ENCODE data around the gene ARL16. TPM values are rescaled to one million over a fixed set of nuclear protein-coding genes. Genes with fewer than 3 reads are reported as not detected.

Gene ARL16
- total RNA-seq, 1 experiment from 2014 or later: 52.7 TPM

DNA sequence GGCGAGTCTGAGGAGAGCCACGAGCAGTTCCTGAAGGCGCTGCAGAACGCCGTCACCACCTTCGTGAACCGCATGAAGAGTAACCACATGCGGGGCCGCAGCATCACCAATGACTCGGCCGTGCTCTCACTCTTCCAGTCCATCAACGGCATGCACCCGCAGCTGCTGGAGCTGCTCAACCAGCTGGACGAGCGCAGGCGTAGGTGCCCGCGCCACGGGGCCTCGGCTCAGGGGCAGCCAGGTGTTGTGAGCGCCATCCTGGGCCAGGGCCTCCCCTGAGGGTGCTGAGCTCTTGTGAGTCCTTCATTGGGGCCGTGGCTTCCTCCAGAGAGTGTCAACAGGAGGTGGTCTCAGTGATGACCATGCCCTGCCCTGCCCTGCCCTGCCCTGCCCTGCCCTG lies 12.2 kb upstream of the ARL16 start:
- H3K27me3 ChIP-seq (ENCODE audit: control insufficient read depth, insufficient read depth, low read length): no peaks in the 10 kb centered on the region
- ChIA-PET CTCF (no interaction called here), POLR2A (interaction anchor here (0.6 to 1.3 kb wide), 2 partner anchors 12 to 20 kb away, joined by 3 to 6 read pairs; partner anchors contain the start of gene ARL16)
- ATAC-seq (no peak), DNase-seq (ENCODE audit: low read depth, low spot score) (no peak)
- no peak for TF ChIP-seq POLR2AphosphoS5 (IDR thresholded peaks at IDR 0.05; ENCODE audit: low read depth, low read length)
- TF ChIP-seq, protein P1, sequence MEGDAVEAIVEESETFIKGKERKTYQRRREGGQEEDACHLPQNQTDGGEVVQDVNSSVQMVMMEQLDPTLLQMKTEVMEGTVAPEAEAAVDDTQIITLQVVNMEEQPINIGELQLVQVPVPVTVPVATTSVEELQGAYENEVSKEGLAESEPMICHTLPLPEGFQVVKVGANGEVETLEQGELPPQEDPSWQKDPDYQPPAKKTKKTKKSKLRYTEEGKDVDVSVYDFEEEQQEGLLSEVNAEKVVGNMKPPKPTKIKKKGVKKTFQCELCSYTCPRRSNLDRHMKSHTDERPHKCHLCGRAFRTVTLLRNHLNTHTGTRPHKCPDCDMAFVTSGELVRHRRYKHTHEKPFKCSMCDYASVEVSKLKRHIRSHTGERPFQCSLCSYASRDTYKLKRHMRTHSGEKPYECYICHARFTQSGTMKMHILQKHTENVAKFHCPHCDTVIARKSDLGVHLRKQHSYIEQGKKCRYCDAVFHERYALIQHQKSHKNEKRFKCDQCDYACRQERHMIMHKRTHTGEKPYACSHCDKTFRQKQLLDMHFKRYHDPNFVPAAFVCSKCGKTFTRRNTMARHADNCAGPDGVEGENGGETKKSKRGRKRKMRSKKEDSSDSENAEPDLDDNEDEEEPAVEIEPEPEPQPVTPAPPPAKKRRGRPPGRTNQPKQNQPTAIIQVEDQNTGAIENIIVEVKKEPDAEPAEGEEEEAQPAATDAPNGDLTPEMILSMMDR (IDR thresholded peaks at IDR 0.05): no peak
- TF ChIP-seq SIN3A (IDR thresholded peaks at IDR 0.05; ENCODE audit: borderline replicate concordance, insufficient read depth, low read depth, low read length): no peak
- TF ChIP-seq, protein P2, sequence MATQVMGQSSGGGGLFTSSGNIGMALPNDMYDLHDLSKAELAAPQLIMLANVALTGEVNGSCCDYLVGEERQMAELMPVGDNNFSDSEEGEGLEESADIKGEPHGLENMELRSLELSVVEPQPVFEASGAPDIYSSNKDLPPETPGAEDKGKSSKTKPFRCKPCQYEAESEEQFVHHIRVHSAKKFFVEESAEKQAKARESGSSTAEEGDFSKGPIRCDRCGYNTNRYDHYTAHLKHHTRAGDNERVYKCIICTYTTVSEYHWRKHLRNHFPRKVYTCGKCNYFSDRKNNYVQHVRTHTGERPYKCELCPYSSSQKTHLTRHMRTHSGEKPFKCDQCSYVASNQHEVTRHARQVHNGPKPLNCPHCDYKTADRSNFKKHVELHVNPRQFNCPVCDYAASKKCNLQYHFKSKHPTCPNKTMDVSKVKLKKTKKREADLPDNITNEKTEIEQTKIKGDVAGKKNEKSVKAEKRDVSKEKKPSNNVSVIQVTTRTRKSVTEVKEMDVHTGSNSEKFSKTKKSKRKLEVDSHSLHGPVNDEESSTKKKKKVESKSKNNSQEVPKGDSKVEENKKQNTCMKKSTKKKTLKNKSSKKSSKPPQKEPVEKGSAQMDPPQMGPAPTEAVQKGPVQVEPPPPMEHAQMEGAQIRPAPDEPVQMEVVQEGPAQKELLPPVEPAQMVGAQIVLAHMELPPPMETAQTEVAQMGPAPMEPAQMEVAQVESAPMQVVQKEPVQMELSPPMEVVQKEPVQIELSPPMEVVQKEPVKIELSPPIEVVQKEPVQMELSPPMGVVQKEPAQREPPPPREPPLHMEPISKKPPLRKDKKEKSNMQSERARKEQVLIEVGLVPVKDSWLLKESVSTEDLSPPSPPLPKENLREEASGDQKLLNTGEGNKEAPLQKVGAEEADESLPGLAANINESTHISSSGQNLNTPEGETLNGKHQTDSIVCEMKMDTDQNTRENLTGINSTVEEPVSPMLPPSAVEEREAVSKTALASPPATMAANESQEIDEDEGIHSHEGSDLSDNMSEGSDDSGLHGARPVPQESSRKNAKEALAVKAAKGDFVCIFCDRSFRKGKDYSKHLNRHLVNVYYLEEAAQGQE (IDR thresholded peaks at IDR 0.05; ENCODE audit: insufficient read depth in 1 of 2, low read depth in 2 of 2, low read length in 1 of 2): no peak
- no peak for TF ChIP-seq TCF7L2 (IDR thresholded peaks at IDR 0.05; ENCODE audit: low read depth, low read length)
- H3K36me3 ChIP-seq (ENCODE audit: control insufficient read depth, insufficient read depth, low read length): peaks cover 15% of the 10 kb centered on the region
- H3K27ac ChIP-seq (ENCODE audit: low read length): no peak overlapping the region
- H3K4me1 ChIP-seq (ENCODE audit: control insufficient read depth, insufficient read depth, low read length): peaks cover 2% of the 10 kb centered on the region
- in situ Hi-C loops (cut with HindIII; ENCODE audit: low pct_unique_long_range_greater_than_20kb, low sequenced_read_pairs): no loop called here
- no peaks in the 10 kb centered on the region for H3K9me3 ChIP-seq (ENCODE audit: control insufficient read depth, insufficient read depth, low read depth, low read length)
- intact Hi-C loops (cut with micrococcal nuclease; ENCODE audit: unreplicated experiment): no loop called here
- BruUV-seq (replicated peaks): no TSS peak
- H3K4me3 ChIP-seq (ENCODE audit: low read depth in 2 of 2, low read length in 2 of 2): no peak overlapping the region

DNA sequence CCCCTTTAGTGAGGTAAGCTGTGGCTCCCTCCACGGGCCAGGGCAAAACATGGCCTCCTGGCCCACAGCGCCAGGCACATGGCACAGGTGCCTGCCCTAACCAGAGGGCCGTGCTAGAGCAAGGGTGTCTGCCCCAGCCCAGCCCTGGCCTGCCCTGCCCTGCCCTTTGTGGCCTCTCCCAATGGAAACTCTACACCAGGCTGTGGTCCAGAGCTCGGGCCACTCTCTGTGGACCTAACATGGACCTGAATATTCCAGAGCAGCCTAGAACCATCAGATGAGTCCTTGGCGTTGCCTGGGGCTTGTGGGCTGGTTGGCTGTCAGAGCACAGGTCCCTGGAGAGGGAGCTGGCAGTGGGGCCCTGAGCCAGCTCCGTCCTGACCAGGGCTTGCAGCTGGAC lies 11.6 kb upstream of the ARL16 start:
- Histone ChIP-seq H3K36me3 (ENCODE audit: control insufficient read depth, insufficient read depth, low read length) (peaks cover 15% of the 10 kb centered on the region), H3K9me3 (ENCODE audit: control insufficient read depth, insufficient read depth, low read depth, low read length) (no peaks in the 10 kb centered on the region), H3K27ac (ENCODE audit: low read length) (no peak overlapping the region), H3K27me3 (ENCODE audit: control insufficient read depth, insufficient read depth, low read length) (no peaks in the 10 kb centered on the region), H3K4me3 (ENCODE audit: low read depth in 2 of 2, low read length in 2 of 2) (no peak overlapping the region), H3K4me1 (ENCODE audit: control insufficient read depth, insufficient read depth, low read length) (no peaks in the 10 kb centered on the region)
- CTCF ChIA-PET: no interaction called here
- POLR2A ChIA-PET: interaction anchor here (1.3 kb wide), 1 partner anchor 20 kb away, joined by 3 read pairs; no protein-coding TSS in a partner anchor
- BruUV-seq (replicated peaks): no TSS peak
- TF ChIP-seq, protein P1 (IDR thresholded peaks at IDR 0.05): no peak
- TF ChIP-seq SIN3A (IDR thresholded peaks at IDR 0.05; ENCODE audit: borderline replicate concordance, insufficient read depth, low read depth, low read length) (no peak), TCF7L2 (IDR thresholded peaks at IDR 0.05; ENCODE audit: low read depth, low read length) (no peak), POLR2AphosphoS5 (IDR thresholded peaks at IDR 0.05; ENCODE audit: low read depth, low read length) (no peak)
- TF ChIP-seq, protein P2 (IDR thresholded peaks at IDR 0.05; ENCODE audit: insufficient read depth in 1 of 2, low read depth in 2 of 2, low read length in 1 of 2): no peak
- in situ Hi-C loops (cut with HindIII; ENCODE audit: low pct_unique_long_range_greater_than_20kb, low sequenced_read_pairs): no loop called here
- intact Hi-C loops (cut with micrococcal nuclease; ENCODE audit: unreplicated experiment): no loop called here
- no peak for DNase-seq (ENCODE audit: low read depth, low spot score)
- 0 out of 2 replicates have a peak, but pooled peaks have one; percentile 1 for ATAC-seq
